GM12878 (cell line): Measurements from ENCODE around the gene OR12D1. TPM values are rescaled to one million over a fixed set of nuclear protein-coding genes. Genes with fewer than 3 reads are reported as not detected.
"Not testable (repeated sequence)": the region's sequence is repeated elsewhere in the genome, so short reads cannot be mapped to it uniquely, and the experiment has no call there.

Source experiments
- ATAC-seq: fragments of 200-7000 bp; cut with Tn5 transposase; 3 replicates; pipeline ENCODE4 v1.9.1; 2020; ENCODE audit warnings: mild to moderate bottlenecking, moderate library complexity
- BruUV-seq: library from RNA; stranded (reverse); fragments of 400-500 nt; replicated peaks from 2 replicates; lab custom pipeline; 2021; lab: Mats Ljungman, UMichigan
- CTCF ChIA-PET: fragments of 300-600 bp; sonication (Branson Sonifier 250); formaldehyde crosslinking; extraction: SDS; loops from one replicate; lab custom pipeline; 2021; ENCODE audit warnings: inconsistent platforms; lab: Yijun Ruan, JAX
- POLR2A ChIA-PET: fragments of 350-600 bp; formaldehyde crosslinking; extraction: SDS; loops from one replicate; lab custom pipeline; 2021; ENCODE audit warnings: inconsistent platforms; lab: Charles Lee
- RAD21 ChIA-PET: fragments of 300-600 bp; sonication (Branson Sonifier 250); formaldehyde crosslinking; loops from one replicate; lab custom pipeline; 2023; ENCODE audit warnings: antibody characterized with exemption; ENCODE audit not compliant: unreplicated experiment; lab: Charles Lee
- SMC1A ChIA-PET: fragments of 300-600 bp; sonication (Branson Sonifier 250); formaldehyde crosslinking; loops from one replicate; lab custom pipeline; 2023; ENCODE audit not compliant: unreplicated experiment, uncharacterized antibody; lab: Charles Lee
- DNase-seq: peaks from one replicate; pipeline ENCODE4 v3.0.0-alpha.2; 2011; ENCODE audit warnings: low read depth, low spot score
- FAIRE-seq: peaks from 3 replicates; lab custom pipeline; 2011; peaks lifted over from hg19 to GRCh38; lab: Jason Lieb, UNC
- H2AFZ ChIP-seq: 2 replicates; pipeline ENCODE4 v1.6.0; 2011; ENCODE audit warnings: low read depth, low read length, control low read depth; ENCODE audit not compliant: control insufficient read depth
- H3K27ac ChIP-seq: 2 replicates; pipeline ENCODE4 v1.5.1; 2011; ENCODE audit warnings: control low read depth; ENCODE audit not compliant: control insufficient read depth, insufficient read depth
- H3K27me3 ChIP-seq, 2 experiments: replicated peaks in 1 of 2; 2 replicates each; pipeline versions ENCODE4 v1.6.0 to v1.6.1; 2011; ENCODE audit warnings: low read length in 1 of 2; ENCODE audit not compliant: control insufficient read depth in 2 of 2, insufficient read depth in 2 of 2
- H3K36me3 ChIP-seq, 2 experiments: 2 replicates each; pipeline ENCODE4 v1.5.1; 2011; ENCODE audit warnings: low read length in 1 of 2; ENCODE audit not compliant: control insufficient read depth in 2 of 2, insufficient read depth in 2 of 2
- H3K4me1 ChIP-seq: 2 replicates; pipeline ENCODE4 v1.6.1; 2011; ENCODE audit warnings: mild to moderate bottlenecking, low read length, moderate library complexity, mixed read lengths; ENCODE audit not compliant: control insufficient read depth, insufficient read depth
- H3K4me2 ChIP-seq: 2 replicates; pipeline ENCODE4 v1.6.0; 2011; ENCODE audit warnings: control low read depth; ENCODE audit not compliant: control insufficient read depth, insufficient read depth
- H3K4me3 ChIP-seq: fragments of 200-600 bp; sonication (generic); 2 replicates; pipeline ENCODE4 v1.5.1; 2016
- H3K79me2 ChIP-seq: 2 replicates; pipeline ENCODE4 v1.6.0; 2011; ENCODE audit warnings: low read length; ENCODE audit not compliant: control insufficient read depth, insufficient read depth
- H3K9ac ChIP-seq: 2 replicates; pipeline ENCODE4 v1.8.0; 2011; ENCODE audit warnings: low read length, control low read depth, mixed read lengths; ENCODE audit not compliant: control insufficient read depth, insufficient read depth
- H3K9me3 ChIP-seq: replicated peaks from 3 replicates; pipeline ENCODE4 v1.5.1; 2011; ENCODE audit warnings: mild to moderate bottlenecking, low read length; ENCODE audit not compliant: control insufficient read depth, insufficient read depth
- H4K20me1 ChIP-seq: 2 replicates; pipeline ENCODE4 v1.6.0; 2011; ENCODE audit not compliant: control insufficient read depth, insufficient read depth
- WGBS: methylation state at CpG from one replicate; pipeline ENCODE4 v1.1.6; 2016; ENCODE audit warnings: low lambda C conversion rate; ENCODE audit not compliant: insufficient replicate concordance, insufficient coverage; ENCODE audit errors: missing lambda C conversion rate; 5-methylcytosine and 5-hydroxymethylcytosine counted together
- in situ Hi-C: fragments of 300-500 bp; cut with MboI; formaldehyde crosslinking; loops from 9 replicates; pipeline ENCODE4 v1.14.3; 2018; ENCODE audit warnings: mixed read lengths
- intact Hi-C: fragments of 100-400 bp; cut with micrococcal nuclease; formaldehyde crosslinking; loops from one replicate; pipeline ENCODE4 v1.14.2; 2022; ENCODE audit not compliant: unreplicated experiment
- polyA plus RNA-seq, 11 experiments: library from polyadenylated mRNA; depleted of rRNA in 4 of 11; unstranded in 6 of 11; stranded (reverse) in 5 of 11; fragments of >200 nt; fragmentation: Nextera tagmentation in 4 of 11; fragmentation: Illumina TruSeq in 1 of 11; extraction: Ambion mirVana in 4 of 11; extraction: Trizol in 1 of 11; gene quantifications; 1 replicate in 1 of 11; 2 replicates in 10 of 11; pipeline versions ENCODE4 v1.2.1 to v1.2.3, GENCODE V29; 2011 to 2016; ENCODE audit warnings: inconsistent platforms in 2 of 11, missing spikeins in 2 of 11, low read depth in 1 of 11
- total RNA-seq, 4 experiments: library from RNA; depleted of rRNA in 3 of 4; stranded (reverse); fragments of >200 nt in 3 of 4; fragmentation: Illumina TruSeq in 1 of 4; extraction: Trizol in 1 of 4; gene quantifications; 2 replicates each; pipeline versions ENCODE4 v1.2.1 to v1.2.3, GENCODE V29; 2013 to 2021
- TF ChIP-seq, protein P1 (sequence below): fragments of 450-650 bp; IDR thresholded peaks from 2 replicates; pipeline ENCODE4 v1.6.1; 2017; ENCODE audit warnings: borderline replicate concordance
- TF ChIP-seq, protein P2 (sequence below): fragments of 150-350 bp; IDR thresholded peaks from 2 replicates; pipeline ENCODE4 v1.6.1; 2014; ENCODE audit warnings: mild to moderate bottlenecking, low read depth, low read length
- TF ChIP-seq, protein P3 (sequence below): IDR thresholded peaks from 2 replicates; pipeline ENCODE4 v1.6.1; 2011; ENCODE audit warnings: mild to moderate bottlenecking, low read depth, low read length, moderate library complexity; ENCODE audit not compliant: insufficient replicate concordance

OR12D1 gene
- total and polyA plus RNA-seq, 10 of the 15 experiments (the other 5 are each of a cell fraction or from before 2014, with no cell fraction given): not detected

GRCh38 chr6:29426654-29427053, 11.9 kb downstream of the OR12D1 start:
- WGBS: 24% methylated on average over 3 of the region's 3 CpGs
- BruUV-seq: no TSS peak
- no peaks in the 10 kb centered on the region for H3K4me1 ChIP-seq
- no peaks in the 10 kb centered on the region for H4K20me1 ChIP-seq
- no peaks in the 10 kb centered on the region for H3K9me3 ChIP-seq
- ChIA-PET POLR2A (no interaction called here), CTCF (no interaction called here)
- intact Hi-C loops: no loop called here
- H3K4me3 ChIP-seq: no peak overlapping the region
- H3K9ac ChIP-seq: no peak overlapping the region
- DNase-seq (no peak), FAIRE-seq (no peak), ATAC-seq (no peak)
- H3K27ac ChIP-seq: no peak overlapping the region
- no peaks in the 10 kb centered on the region for H3K79me2 ChIP-seq
- H3K27me3 ChIP-seq: no peaks in the 10 kb centered on the region
- TF ChIP-seq, protein P1, sequence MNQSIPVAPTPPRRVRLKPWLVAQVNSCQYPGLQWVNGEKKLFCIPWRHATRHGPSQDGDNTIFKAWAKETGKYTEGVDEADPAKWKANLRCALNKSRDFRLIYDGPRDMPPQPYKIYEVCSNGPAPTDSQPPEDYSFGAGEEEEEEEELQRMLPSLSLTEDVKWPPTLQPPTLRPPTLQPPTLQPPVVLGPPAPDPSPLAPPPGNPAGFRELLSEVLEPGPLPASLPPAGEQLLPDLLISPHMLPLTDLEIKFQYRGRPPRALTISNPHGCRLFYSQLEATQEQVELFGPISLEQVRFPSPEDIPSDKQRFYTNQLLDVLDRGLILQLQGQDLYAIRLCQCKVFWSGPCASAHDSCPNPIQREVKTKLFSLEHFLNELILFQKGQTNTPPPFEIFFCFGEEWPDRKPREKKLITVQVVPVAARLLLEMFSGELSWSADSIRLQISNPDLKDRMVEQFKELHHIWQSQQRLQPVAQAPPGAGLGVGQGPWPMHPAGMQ: no peak
- TF ChIP-seq, protein P2, sequence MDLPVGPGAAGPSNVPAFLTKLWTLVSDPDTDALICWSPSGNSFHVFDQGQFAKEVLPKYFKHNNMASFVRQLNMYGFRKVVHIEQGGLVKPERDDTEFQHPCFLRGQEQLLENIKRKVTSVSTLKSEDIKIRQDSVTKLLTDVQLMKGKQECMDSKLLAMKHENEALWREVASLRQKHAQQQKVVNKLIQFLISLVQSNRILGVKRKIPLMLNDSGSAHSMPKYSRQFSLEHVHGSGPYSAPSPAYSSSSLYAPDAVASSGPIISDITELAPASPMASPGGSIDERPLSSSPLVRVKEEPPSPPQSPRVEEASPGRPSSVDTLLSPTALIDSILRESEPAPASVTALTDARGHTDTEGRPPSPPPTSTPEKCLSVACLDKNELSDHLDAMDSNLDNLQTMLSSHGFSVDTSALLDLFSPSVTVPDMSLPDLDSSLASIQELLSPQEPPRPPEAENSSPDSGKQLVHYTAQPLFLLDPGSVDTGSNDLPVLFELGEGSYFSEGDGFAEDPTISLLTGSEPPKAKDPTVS: no peak
- TF ChIP-seq, protein P3, sequence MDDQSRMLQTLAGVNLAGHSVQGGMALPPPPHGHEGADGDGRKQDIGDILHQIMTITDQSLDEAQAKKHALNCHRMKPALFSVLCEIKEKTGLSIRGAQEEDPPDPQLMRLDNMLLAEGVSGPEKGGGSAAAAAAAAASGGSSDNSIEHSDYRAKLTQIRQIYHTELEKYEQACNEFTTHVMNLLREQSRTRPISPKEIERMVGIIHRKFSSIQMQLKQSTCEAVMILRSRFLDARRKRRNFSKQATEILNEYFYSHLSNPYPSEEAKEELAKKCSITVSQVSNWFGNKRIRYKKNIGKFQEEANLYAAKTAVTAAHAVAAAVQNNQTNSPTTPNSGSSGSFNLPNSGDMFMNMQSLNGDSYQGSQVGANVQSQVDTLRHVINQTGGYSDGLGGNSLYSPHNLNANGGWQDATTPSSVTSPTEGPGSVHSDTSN: no peak
- TF ChIP-seq, all 136 proteins: peak for 0
- in situ Hi-C loops: no loop called here
- RAD21 ChIA-PET: no interaction called here
- SMC1A ChIA-PET: no interaction called here
- Histone ChIP-seq H2AFZ (no peak overlapping the region), H3K4me2 (no peak overlapping the region), H3K36me3 (no peaks in the 10 kb centered on the region)

DNA sequence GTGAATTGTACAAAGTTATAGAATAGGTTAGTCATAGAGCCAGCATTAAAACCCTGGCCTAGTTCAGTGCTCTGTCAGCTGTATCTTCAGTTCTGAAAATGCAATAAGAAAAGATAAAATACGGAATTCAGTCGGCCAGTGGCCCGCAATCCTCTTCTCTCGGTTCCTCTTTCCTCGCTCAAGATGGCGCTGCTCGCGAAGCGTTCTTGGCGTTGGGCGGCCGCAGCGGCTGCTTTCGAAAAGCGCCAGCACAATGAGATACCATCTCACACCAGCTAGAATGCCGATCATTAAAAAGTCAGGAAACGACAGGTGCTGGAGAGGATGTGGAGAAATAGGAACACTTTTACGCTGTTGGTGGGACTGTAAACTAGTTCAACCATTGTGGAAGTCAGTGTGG, 22.0 kb downstream of the OR12D1 start:
- H3K4me3 ChIP-seq, DNase-seq, H3K79me2 ChIP-seq, RAD21 ChIA-PET, H3K36me3 ChIP-seq, POLR2A ChIA-PET, H3K4me2 ChIP-seq, H3K27ac ChIP-seq, H3K9ac ChIP-seq, BruUV-seq, H2AFZ ChIP-seq, ATAC-seq, CTCF ChIA-PET, in situ Hi-C loops, H3K27me3 ChIP-seq, H3K9me3 ChIP-seq, H3K4me1 ChIP-seq, intact Hi-C loops, SMC1A ChIA-PET, H4K20me1 ChIP-seq: not testable (repeated sequence)
- 65% methylated on average over 18 of the region's 18 CpGs for WGBS
- FAIRE-seq: peak; percentile 38
